SK-MEL-5 (cell line): ENCODE data around the gene TMEM86B. TPM values are rescaled to one million over a fixed set of nuclear protein-coding genes. Genes with fewer than 3 reads are reported as not detected.
"Not testable (repeated sequence)": the region's sequence is repeated elsewhere in the genome, so short reads cannot be mapped to it uniquely, and the experiment has no call there.

Experiments used
- DNase-seq: peaks from one replicate; pipeline ENCODE4 v3.0.0-alpha.2; 2016; ENCODE audit warnings: low read depth, low spot score
- in situ Hi-C: cut with HindIII; loops from 2 replicates; pipeline ENCODE4 v1.10.0; 2016; ENCODE audit warnings: low sequenced_read_pairs, high pct_unique_total_duplicates, low pct_unique_long_range_greater_than_20kb
- total RNA-seq: library from RNA; depleted of rRNA; stranded (reverse); fragments of >200 nt; shearing (Covaris generic); gene quantifications from 2 replicates; pipeline ENCODE4 v1.2.3, GENCODE V29; 2014

The TMEM86B gene
- total RNA-seq, 1 experiment from 2014 or later: 0.55 TPM

- in situ Hi-C loops: no loop called here
- DNase-seq: no peak
Observed at GRCh38 chr19:55229145-55229788, 704 bp upstream of the TMEM86B start.

GRCh38 chr19:55228015-55228391, 560 bp downstream of the TMEM86B start:
- in situ Hi-C loops: no loop called here
- DNase-seq: no peak

GRCh38 chr19:55227241-55228014, 1.1 kb downstream of the TMEM86B start:
- DNase-seq: no peak

GRCh38 chr19:55226788-55227187, 1.8 kb downstream of the TMEM86B start:
- DNase-seq: no peak
- in situ Hi-C loops: no loop called here

More at GRCh38 chr19:55227241-55228014, 1.1 kb downstream of the TMEM86B start:
- in situ Hi-C loops: no loop called here

- DNase-seq: no peak
- in situ Hi-C loops: no loop called here
Observed at GRCh38 chr19:55226273-55226672, 2.3 kb downstream of the TMEM86B start.

GRCh38 chr19:55225415-55225958, 3.1 kb downstream of the TMEM86B start:
- in situ Hi-C loops: no loop called here
- no peak for DNase-seq

GRCh38 chr19:55224679-55225414, 3.7 kb downstream of the TMEM86B start:
- DNase-seq, in situ Hi-C loops: not testable (repeated sequence)

- in situ Hi-C loops: no loop called here
- no peak for DNase-seq
Observed at GRCh38 chr19:55224038-55224665, 4.4 kb downstream of the TMEM86B start.

GRCh38 chr19:55223291-55224037, 5.1 kb downstream of the TMEM86B start:
- DNase-seq: no peak
- in situ Hi-C loops: no loop called here

GRCh38 chr19:55220525-55220924, 8.0 kb downstream of the TMEM86B start:
- DNase-seq: no peak
- in situ Hi-C loops: no loop called here

- DNase-seq: peak; percentile 98
- in situ Hi-C loops: no loop called here
Observed at GRCh38 chr19:55216461-55217198, 11.9 kb downstream of the TMEM86B start.

- in situ Hi-C loops: no loop called here
- no peak for DNase-seq
Observed at GRCh38 chr19:55213547-55213946, 15.0 kb downstream of the TMEM86B start.

GRCh38 chr19:55212447-55212846, 16.1 kb downstream of the TMEM86B start:
- in situ Hi-C loops: no loop called here
- DNase-seq: peak; percentile 74

- no peak for DNase-seq
- in situ Hi-C loops: no loop called here
Observed at GRCh38 chr19:55209693-55210472, 18.7 kb downstream of the TMEM86B start.

- DNase-seq: no peak
- in situ Hi-C loops: no loop called here
Observed at GRCh38 chr19:55208880-55209692, 19.5 kb downstream of the TMEM86B start, which contains the start of gene PTPRH. TSS of gene PTPRH (minus strand) at chr19:55209501. CDS start at chr19:55209433, 68 bp downstream.
